ENCODE data around the gene NGDN.

The NGDN gene

DNA sequence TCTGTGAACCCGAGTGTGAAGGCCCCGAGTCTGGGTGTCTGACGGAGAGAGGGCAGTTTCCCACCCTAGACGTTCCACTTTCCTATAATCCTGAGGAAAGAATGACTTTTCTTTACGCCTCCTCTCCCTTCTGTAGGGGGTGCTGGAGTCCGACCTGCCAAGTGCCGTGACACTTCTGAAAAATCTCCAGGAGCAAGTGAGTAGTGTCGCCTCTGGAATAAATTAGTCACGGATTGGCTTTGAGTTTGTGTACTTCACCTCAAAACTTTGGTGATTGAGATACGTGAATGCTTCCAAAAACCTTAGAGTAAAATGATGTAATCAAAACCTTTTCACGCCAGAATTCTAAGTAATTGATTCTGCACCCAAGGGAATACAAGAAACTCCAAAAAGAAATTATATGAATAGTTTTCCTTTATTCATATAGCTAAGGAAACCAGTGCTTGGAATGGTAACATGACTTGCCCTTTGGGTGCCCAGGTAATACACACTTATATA is 452 bp downstream of the NGDN start:
- DNase-seq = no peak

DNA sequence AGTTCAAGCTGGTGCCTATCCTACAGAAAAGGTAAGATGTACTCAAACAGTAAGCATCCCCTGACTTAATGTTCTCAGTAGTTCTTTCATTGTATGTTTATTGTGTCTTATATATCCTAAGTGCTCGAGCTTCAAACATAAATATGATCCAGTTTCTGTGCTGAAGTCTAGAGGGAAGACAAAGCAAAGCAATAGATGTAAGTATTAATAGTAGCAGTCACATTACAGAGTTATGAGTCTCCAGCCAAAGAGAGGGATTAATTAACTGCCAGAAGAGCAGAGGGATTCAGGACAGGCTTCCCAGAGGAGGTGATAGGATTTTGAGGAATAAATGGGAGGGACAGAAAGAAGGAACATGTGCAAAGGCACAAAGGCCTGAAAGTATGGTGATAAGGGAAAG is 1.4 kb downstream of the NGDN start:
- no peak for DNase-seq

DNA sequence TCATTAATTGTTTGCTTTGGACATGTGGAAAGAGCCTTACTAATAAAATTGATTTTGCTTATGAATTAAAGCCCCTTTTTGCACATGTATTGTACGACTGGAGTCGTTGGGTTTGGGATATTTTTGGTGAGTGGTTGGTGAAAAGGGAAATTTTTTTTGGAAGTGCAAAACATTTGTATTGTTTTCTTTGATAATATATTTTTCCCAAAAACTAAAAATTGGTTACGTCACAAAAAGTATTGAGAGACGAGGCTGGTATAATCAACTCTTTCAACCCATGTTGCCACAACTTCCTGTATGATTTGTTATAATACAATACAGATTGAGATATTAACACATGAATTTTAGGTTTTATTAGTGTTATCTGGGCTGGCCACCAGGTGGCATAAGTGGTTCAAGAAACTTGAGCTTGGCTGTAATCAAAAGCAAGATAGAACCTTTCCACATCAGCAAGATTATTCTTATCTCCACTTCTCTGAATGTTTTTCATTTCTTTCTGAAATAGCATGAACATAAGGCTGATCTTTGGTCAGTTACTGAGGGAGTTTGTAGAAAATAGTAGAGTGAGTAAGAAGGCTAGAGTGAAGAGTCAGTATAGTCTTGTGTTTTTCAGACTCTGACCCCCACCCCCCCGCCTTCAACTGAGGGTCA is 8.7 kb downstream of the NGDN start:
- no peak for DNase-seq

DNA sequence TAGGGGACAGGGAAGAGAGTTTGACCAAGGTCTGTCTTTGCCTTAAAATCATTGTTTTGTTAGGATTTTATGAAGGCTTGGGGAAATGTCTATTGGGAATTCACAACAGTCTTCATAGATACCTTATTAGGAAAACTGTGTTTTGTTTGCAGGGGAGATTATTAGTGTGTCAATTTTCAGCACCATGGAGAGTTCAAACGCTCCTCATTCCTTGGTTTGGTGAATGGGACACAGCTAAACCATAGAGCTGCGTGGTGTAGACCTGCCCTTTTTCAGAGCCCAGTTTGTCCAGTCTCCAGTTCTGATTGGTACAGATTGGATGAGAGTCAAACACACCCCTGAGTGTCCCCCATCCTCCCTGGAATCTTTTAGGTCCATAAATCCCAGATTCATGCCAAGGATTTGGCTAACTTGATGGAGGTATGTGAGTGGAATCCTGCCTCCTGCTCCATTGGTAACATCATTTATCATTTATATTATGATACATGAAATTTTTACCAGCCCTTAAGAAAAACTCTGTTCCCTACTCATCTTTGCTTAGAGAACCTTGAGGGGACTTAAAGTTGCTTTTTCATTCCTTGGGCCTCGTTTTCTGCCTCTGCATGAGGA is 12.0 kb downstream of the NGDN start:
- no peak for DNase-seq

DNA sequence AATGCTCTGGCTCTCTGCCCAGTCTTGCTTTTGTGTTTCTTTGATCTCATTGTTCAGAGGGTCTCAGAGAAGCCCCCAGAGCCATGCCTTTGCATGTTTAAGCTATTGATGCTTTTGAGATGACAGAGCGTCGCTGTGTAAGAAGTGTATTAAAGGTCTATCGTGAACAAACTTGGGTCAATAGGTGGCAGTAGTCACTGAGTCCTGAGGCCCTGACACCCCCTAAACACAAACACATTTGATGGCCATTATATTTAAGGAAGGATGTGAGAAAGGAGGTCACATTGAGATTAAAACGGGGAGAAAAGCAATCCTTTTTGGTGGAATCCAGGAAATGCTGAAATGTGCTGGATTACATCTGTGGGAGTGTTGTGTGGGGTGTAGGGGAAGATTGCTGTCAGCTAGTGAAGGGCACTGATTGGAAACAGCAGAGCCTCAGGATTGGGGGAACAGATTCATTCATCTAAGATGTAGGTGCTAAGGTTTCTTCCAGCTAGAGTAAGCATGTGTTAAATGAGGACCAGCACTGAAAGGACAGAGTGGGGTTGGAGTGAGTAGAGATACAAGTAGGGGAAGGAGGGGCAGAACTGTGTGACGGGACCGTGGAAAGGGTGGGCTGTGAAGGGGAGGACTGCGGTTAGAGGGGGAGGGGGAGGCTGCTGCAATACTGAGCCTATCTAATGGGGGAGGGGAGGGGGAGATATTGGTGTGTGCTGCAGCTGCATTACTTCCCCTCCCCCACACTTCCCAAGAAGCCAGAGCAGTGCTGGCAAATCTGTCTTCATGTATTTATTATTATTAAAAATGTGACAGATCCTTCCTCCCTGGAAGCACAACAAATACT is 12.7 kb downstream of the NGDN start:
- no peak for DNase-seq

DNA sequence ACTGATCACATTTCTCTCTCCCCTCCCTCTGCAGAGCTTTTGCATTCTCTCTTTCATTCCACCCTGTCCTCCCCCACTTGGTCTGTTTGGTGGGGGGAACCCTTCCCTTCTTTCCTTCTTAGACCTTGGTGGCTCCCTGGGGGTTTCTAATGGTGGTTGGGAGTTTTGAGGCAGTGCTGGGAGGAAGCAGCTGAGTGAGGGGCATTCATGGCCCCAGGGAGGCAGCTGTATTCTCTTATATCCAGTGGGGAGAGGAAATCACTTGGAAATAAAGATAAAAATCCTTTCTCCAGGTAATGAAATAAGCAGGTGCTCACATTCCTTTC is 13.3 kb downstream of the NGDN start:
- DNase-seq = no peak

DNA sequence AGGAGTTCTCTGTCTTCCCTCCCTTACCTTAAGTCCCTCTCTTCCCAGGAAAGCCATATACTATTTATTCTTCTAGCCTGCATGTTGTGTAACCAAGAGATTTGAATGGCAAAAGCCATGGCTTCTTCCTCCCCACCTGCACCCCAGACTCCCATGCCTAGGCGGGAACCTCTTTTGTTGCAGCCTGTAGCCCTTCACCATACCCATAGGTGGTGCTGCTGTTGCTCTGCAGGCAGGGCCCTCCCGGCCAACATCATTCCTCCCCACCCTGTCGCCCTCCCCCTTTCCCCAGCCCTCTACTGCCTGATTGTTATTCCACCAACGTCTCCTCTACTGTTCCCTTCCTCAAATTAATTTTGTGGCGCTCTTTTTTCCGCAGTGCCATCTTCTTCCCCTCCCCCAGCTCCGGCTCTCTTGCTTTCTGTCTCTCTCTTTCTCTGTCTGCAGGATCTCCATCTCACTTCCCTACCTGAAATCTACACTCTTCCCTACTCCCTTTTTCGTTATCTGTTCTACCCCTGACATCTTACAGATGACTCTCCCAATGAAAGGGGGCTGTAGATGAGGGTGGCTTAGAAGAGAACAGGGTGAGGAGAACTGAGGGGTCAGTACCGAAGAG is 13.8 kb downstream of the NGDN start:
- no peak for DNase-seq

DNA sequence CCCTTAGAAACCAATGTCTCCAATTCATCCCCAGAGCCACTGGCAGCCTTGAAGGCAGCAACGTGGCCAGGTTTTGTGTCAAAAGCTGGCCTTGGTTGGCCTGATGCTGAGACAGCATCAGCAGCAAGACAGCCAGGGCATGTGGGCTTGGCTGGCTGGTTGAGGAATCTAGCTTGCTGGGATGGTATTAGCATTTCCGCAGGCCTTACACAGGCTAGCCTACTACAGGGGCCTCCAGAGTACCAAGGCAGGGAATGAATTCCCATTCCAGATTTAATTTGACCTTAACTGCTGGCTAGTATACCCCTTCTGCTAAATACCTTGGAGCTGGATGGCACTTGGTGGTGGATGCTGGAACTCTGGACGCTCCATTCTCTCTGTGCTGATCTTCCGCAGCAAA is 15.8 kb downstream of the NGDN start:
- no peak for DNase-seq

DNA sequence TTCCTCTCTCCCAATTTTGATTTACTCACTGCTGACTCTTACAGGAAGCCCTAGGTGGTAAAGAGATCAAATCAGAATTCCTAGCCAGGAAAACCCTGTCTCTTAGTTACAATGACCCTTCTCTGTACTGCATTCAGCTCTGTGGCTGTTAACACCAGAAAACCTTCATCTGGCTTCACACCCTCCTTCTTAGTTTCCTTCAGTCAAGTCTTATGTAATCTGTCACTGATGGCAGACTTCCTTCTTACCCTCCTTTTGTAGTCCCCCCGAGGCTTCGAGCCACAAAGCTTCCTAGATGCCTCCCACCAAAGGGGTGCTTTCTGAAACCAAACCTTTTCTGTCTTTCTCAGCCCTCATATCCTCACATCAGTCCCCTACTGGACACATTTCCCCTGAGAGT is 16.5 kb downstream of the NGDN start:
- no peak for DNase-seq

DNA sequence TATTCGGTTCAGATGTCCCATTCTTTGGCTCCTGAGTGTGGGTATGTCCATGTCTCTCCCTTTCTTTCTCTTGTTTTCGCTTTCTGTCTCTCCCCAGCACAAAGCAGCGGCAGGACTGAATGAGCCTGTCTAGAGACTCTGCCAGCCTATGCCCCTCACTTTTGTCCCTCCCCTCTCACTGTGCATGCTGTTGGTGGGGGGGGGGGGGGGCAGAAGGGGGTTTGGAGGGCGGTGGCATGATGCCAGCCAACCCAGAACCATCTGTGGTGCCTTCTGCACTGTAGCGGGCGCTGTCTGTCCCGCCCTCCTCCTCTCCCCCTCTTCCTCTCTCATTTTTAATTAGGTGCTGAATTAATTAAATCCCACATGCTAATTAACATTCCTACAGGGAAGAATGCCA is 17.7 kb downstream of the NGDN start:
- DNase-seq = no peak

DNA sequence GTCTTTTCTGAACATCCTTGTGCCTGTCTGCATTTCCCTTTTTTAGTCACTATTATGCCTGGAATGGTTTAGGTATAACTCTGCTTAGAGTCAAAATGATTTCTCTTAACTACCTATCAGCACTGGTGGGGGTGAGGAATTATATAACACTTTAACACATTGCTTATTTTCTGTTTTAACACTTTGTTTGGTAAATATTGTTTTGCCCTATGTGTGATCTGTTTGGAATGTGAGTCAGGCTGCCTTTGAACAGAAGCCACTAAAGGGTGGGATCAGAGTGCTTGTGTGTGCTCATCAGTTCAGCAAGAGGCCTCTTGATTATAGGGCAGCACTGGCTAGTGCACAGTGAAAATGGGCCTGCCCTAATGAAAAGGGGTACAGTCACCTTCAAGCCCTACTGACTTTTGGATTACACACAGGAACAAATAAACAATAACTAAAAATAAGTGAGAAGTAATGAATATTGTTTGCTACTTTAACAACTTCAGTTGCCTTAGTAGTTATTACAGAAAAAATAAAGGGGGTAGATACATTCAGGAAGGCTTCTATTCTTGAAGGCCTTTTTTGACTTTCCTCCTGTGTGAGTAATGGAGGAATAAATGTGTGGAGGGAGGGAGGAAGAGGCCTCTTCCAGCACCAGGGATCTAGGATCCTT is 23.2 kb downstream of the NGDN start:
- DNase-seq = no peak

DNA sequence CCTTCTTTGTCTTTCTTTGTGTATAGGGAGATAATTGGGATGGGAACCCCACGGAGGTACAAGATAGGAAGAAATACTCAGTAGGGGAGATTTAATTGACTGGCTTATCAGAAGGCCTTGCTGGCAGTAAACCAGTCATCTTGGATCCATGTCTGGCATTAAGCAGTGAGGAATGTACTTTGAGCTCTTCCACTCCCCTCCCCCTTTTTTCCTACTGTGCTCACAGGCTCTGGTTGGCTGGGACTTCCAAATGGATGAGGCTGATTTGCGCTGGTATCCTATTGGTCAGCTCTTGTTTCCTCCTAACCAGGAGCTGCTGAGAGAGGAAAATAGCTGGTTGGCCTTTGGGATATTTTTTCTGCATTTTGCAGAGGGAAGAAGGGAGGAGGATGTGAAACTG is 24.7 kb downstream of the NGDN start:
- no peak for DNase-seq

DNA sequence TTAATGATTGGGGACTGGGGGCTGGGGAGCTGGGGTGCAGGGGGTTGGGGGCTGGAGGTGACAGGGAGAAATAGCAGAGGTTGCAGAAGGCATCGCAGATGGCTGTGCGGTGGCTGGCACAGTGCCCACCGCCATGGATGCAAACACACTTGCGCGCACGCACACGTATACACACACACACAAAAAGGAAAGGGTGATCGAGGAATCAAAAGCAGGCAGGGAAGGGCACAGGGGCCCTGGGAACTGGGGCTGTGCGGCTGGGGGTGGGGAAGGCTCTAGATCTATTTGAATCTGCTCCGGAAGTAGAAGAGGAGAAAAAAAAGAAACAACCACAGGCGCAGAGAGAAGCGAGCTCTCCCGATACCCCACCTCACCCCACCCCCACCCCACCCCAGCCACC is 42.7 kb downstream of the NGDN start:
- DNase-seq = no peak

DNA sequence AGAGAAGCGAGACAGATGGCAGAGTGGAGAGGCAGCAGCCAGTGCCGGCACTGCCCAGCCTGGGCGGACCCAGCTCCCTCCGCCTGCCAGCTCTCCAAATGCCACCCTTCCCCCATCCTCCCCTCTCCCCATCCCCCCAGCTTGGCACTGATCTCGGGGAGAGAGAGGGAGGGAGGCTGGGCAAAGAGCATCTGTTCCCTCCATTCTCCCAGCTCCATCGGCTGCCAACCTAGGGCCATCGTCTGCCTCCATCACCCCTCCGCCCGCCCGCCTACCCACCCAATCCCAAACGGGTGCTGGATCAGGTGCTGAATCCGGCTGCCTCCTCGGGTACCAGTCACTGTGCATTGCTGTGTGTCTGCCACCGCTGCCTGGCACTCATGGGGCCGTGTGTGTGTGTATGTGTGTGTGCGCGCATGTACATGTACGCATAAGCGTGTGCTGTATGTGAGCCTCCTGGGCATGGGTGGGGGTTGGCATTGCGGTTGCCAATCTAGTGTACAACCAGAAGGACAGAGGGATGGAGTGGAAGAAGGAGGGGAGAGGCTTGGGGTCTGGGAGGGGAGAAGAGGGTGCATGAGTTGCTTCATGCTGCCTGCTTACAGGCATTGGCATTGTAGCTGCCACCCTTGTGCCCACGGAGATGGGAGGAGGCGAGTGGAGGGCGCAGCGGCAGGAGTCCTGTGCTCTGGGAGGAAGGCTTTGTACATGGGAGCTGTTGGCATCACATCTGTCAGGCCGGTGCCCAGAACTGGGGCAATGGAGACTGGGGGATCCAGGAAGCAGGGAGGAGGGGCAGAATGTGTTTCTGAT is 43.7 kb downstream of the NGDN start:
- no peak for DNase-seq

DNA sequence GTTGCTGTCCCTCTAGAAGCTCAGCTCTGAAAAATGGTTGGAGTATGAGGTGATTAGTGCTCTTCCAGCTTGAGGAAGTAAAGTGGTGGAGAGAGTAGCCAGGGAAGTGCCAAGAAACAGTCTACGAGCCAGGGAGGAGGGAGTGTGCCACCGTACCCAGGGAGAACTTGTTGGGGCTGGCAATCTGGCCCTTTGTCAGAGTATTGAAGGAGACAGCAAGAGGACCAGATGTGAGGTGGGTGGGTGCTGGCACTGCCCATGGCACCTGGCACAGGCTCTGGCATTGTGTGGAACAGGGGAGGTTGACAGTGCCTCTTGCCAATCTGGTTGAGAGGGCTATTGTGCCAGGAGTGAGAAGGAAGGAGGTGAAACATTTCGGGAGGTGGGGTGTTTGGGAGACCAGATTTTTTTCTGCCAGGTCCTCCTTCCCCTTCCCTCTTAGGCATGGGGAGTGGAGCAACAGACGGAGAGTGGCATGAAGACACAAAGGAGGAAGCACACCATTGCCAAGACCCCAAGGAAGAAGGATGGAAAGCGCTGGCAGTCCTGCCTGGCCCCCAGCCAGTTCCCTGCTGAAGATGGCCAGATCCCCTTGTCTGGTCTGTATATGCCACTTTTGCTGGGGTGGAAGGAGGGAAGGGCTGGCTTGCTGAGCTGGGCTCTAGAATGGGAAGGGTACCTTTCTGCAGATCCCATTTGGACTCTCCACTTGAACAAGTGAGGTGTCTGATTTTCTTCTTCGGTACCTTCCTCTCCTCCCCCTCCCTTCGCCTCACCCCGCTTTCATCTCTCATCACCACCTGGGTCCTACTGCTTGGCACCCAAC is 44.5 kb downstream of the NGDN start:
- no peak for DNase-seq

DNA sequence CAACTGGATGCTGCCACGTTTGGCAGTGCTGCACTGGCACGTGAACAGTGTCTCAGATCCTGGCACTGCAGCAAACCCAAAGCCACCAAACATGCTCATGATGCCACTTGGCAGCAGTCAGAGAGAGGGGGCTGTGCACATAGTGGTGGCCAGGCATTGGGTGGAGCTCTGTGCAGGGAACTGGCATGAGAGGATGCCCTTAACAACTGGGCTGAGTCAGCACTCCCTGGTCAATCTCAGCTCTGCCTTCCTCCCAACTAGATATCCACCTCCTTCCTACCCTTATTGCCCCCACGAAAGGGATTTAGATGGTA is 45.1 kb downstream of the NGDN start:
- no peak for DNase-seq

DNA sequence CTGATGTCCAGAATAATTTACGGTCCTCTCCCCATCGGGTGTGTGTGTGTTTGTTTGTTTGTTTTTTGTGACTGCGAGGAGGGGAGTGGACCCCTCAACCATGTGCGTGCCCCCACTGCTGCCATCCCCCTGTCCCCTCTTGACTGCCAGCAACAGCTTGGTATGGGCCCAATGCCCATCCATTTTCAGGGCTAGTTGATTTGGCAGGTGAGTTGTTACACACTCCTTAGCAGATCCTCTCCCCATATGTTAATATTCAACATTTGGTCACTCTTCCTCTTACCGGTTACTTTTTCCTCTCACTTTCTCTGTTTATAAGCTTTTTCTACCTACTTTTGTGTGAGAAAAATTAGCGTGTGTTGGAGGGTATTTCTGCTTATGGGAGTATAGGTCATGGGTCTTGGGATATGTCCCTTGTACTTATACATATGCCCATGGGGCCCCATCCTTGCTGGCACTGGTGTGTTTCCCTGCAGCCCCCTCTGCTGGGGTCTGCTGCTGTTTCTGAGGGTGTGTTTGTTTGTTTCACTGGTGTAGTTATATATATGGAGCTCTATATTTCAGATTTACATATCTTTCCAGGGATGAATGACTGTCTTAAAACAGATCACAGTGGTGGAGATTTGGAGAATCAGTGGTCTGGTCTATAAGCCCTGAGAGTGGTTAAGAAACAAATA is 48.3 kb downstream of the NGDN start:
- DNase-seq = no peak

DNA sequence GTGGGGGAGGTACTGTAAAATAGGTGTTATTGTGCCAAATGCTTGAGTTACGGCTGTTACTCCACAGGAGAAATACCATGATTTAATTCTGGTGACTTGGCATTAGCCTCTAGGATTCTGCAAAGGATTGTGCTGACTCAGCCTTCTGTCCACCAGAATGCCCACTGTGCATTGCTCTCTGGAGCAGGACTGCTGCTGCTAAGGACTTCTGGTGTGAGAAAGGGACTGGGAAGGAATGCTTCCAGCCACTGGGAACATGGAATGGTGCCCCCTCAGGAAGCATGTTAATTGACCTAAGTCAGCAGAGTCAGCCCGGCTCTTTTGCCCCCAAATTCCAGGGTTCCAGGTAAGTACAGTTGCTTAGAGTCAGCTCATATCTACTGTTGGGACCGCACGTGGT is 49.2 kb downstream of the NGDN start:
- no peak for DNase-seq

DNA sequence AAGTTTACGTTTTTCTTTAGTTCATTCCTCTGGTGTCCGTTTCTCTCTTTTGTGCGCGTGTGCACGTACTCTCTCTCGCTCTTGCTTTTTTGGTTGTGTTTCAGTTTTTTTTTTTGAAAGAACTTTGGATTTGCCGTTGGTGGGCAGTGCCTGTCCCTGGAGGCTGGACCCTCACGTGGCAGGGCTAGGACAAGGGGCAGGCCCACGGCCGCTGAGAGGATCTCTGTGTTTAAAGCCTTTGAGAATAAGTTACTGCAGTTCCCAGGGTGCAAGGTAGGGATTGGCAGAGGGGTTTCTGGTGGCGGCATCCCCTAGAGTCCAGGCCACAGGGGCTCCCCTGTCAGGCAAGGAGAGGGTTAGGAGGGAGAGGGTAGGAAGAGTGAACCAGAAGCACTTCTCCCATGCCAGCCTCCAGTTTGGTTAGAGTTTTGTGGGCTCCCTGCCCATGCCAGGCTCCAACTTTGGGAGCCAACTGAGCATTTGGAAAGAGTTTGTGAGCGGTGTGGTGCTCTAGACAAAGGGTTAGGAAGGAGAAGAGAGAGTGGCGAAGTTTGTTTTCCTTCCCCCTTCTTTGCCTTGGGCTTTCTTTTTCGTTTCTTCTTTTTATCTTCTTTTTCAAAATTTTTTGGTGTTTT is 51.5 kb downstream of the NGDN start:
- DNase-seq = no peak

Data from right kidney (tissue), 1 donor.